CD4-positive, alpha-beta T cell treated with Interferon alpha-2 for 1 hour (primary cell): Measurements from ENCODE around the gene RNF223.
"Not testable (repeated sequence)": the region's sequence is repeated elsewhere in the genome, so short reads cannot be mapped to it uniquely, and the experiment has no call there.

Experiments used
- DNase-seq, 2 donors: peaks; one replicate each; pipeline ENCODE4 v3.0.0-alpha.2; 2020 to 2022

Gene RNF223

GRCh38 chr1:1058088-1058905 lies 15.8 kb downstream of the RNF223 start:
- DNase-seq: no peak

DNA sequence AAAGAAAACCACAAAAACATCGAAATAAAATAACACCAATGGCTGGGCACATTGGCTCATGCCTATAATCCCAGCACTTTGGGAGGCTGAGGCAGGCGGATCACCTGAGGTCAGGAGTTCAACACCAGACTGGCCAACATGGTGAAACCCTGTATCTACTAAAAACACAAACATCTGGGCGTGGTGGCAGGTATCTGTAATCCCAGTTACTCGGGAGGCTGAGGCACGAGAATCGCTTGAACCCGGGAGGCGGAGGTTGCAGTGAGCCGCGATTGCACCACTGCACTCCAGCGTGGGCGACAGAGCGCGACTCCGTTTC lies 16.4 kb downstream of the RNF223 start:
- not testable (repeated sequence) for DNase-seq

DNA sequence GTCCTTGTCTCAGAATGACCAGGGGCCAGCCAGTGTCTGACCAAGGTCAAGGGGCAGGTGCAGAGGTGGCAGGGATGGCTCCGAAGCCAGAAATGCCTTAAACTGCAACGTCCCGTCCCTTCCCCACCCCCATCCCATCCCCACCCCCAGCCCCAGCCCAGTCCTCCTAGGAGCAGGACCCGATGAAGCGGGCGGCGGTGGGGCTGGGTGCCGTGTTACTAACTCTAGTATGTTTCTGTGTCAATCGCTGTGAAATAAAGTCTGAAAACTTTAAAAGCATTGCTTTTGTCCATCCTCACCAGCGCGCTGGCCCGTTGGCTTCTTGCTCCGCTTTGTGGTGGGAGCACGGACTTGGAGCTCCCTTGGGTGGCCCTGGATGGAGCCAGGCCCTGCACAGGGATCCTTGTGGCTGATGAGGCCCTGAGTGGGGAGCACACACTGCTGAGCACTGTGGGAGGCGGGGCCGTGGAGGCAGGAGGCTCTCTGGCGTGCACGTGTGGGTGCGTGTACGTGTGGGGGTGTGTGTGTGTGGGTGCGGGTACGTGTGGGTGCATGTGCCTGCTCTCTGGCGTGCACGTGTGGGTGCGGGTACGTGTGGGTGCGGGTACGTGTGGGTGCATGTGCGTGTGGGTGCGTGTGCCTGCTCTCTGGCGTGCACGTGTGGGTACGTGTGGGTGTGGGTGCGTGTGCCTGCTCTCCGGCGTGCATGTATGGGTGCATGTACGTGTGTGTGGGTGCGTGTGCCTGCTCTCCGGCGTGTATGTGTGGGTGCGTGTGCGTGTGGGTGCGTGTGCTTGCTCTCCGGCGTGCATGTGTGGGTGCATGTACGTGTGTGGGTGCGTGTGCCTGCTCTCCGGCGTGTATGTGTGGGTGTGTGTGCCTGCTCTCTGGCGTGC lies 18.0 kb downstream of the RNF223 start:
- DNase-seq: no peak

GRCh38 chr1:1054971-1055370 lies 19.1 kb downstream of the RNF223 start:
- DNase-seq: no peak

DNA sequence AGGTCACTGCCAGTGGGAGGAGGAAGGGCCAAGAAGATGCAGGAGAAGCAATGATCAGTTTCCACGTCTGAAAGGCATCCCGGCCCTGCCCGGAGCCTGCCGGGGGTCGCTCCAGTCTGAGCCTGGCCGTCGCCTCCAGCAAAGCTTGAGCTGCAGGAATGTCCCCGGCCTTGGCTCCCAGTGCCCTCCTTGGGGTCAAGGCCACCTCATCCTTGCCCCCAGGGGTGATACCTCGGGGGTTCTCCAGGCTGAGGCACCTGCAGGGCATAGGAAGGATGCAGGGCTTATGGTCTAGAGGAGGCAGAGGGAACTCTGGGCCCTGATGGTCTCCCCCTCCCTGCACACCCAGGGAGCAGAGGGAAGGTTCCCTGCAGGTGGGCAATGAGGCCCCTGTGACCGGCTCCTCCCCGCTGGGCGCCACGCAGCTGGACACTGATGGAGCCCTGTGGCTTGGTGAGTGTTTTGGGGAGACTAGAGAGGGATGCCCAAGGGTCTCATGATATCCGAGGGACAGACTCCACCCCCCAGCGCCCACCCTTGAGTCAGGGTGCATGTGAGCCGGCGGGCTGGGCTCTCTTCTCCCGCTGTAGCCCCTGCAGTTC lies 19.9 kb downstream of the RNF223 start:
- DNase-seq: no peak

DNA sequence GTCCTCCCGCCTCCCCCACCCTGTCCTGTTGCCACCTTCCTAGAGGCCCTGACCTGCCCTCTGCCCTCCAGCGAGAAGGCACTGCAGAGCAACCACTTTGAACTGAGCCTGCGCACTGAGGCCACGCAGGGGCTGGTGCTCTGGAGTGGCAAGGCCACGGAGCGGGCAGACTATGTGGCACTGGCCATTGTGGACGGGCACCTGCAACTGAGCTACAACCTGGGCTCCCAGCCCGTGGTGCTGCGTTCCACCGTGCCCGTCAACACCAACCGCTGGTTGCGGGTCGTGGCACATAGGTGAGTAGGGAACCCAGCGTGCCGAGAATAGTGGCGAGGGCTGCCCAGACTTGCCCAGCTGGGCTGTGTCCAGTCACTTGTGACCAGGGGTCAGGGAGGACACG lies 20.4 kb downstream of the RNF223 start:
- DNase-seq: no peak

- DNase-seq: no peak
These were observed 21.1 kb downstream of the RNF223 start for GRCh38 chr1:1053022-1053421.

DNA sequence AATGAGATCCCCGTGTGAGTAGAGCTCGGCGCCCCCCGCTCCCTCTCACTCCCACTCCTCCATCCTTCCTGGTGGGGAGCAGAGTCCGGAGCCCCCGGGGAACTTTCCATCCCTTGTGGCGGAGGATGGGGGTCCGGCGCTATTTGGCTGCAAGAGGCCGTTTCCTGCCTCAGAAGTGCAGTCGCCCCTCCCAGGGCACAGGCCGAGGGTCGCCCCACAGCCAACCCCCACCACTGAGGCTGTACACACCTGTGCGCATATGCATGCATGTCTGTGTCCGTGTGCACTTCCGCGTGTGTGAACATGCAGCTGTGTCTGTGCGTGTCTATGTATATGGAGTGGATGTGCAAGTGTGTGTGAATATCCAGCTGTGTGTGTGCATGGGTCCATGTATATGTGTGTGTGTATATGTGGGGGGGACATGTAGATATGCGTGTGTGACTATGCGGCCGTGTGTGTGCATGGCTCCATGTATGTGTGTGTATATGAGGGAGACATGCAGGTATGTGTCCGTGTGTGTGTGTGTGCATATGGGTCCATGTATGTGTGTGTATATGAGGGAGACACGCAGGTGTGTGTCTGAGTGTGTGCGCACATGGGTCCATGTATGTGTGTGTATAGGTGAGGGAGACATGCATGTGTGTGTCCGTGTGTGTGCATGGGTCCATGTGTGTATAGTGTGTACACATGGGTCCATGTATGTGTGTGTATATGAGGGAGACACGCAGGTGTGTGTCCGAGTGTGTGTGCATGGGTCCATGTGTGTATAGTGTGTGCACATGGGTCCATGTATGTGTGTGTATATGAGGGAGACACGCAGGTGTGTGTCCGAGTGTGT lies 21.9 kb downstream of the RNF223 start:
- no peak for DNase-seq

- DNase-seq: no peak
These were observed 22.8 kb downstream of the RNF223 start for GRCh38 chr1:1051127-1051810.

DNA sequence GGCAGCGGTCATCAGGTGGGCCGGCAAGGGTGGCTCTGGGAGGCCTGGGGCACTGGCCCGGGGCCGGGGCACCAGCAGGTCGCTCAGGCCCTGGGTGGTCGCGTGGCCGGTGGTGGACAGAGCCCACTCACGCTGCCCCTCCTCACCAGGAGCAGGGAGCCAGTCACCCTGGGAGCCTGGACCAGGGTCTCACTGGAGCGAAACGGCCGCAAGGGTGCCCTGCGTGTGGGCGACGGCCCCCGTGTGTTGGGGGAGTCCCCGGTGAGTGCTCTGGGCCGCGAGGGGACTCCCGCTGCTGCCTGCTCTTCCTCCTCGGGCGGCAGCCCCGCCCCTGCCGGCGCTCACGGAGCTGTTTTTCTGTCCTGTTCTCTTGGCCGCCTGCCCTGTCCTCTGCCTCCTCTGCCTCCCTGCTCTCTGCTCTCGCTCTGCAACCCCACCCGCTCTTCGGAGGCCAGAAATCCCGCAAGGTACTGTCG lies 23.5 kb downstream of the RNF223 start:
- DNase-seq: no peak

GRCh38 chr1:1049318-1050165 lies 24.6 kb downstream of the RNF223 start:
- DNase-seq: no peak

- DNase-seq: no peak
These were observed 25.3 kb downstream of the RNF223 start for GRCh38 chr1:1048765-1049164.

GRCh38 chr1:1047963-1048362 lies 26.1 kb downstream of the RNF223 start:
- no peak for DNase-seq

DNA sequence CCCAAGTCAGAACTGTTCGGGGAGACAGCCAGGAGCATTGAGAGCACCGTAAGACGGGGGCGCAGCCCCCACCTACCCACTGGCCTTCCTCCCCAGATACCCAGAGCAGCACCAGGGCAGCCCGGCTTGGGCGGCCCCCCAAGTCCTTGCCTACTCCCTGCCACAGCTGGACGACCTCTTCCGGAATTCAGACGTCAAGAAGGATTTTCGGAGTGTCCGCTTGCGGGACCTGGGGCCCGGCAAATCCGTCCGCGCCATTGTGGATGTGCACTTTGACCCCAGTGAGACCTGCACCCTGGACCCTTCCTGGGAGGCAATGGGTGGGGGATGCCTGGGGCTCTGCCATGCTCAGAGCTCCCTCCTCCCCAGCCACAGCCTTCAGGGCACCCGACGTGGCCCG lies 26.7 kb downstream of the RNF223 start:
- no peak for DNase-seq

GRCh38 chr1:1046767-1047166 lies 27.3 kb downstream of the RNF223 start:
- DNase-seq: no peak

- no peak for DNase-seq
These were observed 27.9 kb downstream of the RNF223 start for GRCh38 chr1:1046243-1046642.

DNA sequence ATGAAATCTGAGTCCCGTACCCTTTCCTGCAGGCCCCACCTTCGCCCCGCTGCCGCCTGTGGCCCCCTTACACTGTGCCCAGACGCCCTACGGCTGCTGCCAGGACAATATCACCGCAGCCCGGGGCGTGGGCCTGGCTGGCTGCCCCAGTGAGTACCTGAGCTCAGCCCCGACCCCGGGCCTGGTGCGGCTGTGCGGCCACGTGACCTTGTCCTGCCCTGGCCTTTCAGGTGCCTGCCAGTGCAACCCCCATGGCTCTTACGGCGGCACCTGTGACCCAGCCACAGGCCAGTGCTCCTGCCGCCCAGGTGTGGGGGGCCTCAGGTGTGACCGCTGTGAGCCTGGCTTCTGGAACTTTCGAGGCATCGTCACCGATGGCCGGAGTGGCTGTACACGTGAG lies 29.0 kb downstream of the RNF223 start:
- DNase-seq: no peak

- no peak for DNase-seq
These were observed 29.5 kb downstream of the RNF223 start for GRCh38 chr1:1044455-1045078.

DNA sequence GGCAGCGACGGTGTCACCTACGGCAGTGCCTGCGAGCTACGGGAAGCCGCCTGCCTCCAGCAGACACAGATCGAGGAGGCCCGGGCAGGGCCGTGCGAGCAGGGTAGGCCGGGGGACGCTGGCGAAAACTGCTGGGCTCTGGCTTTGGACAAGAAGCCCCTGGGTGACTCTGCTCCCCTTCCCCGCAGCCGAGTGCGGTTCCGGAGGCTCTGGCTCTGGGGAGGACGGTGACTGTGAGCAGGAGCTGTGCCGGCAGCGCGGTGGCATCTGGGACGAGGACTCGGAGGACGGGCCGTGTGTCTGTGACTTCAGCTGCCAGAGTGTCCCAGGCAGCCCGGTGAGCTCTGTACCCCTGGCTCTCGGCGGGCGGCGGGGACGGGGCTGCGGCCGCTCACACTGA lies 30.2 kb downstream of the RNF223 start:
- DNase-seq: no peak

DNA sequence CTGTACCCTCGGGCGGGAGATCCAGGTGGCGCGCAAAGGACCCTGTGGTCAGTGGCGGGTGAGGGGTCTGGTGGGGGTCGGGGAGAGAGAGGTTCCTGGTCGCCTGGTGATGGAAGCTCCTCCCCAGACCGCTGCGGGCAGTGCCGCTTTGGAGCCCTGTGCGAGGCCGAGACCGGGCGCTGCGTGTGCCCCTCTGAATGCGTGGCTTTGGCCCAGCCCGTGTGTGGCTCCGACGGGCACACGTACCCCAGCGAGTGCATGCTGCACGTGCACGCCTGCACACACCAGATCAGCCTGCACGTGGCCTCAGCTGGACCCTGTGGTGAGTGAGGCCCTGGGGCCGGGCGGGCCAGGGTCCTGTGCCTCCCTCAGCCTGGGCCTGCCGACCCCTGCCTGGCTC lies 30.7 kb downstream of the RNF223 start:
- no peak for DNase-seq

- no peak for DNase-seq
These were observed 31.3 kb downstream of the RNF223 start for GRCh38 chr1:1042835-1043234.
